ENCODE results near the gene STXBP1.

- TF ChIP-seq, protein P1, sequence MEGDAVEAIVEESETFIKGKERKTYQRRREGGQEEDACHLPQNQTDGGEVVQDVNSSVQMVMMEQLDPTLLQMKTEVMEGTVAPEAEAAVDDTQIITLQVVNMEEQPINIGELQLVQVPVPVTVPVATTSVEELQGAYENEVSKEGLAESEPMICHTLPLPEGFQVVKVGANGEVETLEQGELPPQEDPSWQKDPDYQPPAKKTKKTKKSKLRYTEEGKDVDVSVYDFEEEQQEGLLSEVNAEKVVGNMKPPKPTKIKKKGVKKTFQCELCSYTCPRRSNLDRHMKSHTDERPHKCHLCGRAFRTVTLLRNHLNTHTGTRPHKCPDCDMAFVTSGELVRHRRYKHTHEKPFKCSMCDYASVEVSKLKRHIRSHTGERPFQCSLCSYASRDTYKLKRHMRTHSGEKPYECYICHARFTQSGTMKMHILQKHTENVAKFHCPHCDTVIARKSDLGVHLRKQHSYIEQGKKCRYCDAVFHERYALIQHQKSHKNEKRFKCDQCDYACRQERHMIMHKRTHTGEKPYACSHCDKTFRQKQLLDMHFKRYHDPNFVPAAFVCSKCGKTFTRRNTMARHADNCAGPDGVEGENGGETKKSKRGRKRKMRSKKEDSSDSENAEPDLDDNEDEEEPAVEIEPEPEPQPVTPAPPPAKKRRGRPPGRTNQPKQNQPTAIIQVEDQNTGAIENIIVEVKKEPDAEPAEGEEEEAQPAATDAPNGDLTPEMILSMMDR (IDR thresholded peaks at IDR 0.05), result no peak
- TF ChIP-seq POLR2AphosphoS5 (IDR thresholded peaks at IDR 0.05), result no peak
These were observed 110.1 kb downstream of the STXBP1 start for GRCh38 chr9:127722055-127722745.
